T-helper 2 cell (primary cell): Measurements from ENCODE around the gene GATB.
"Not testable (repeated sequence)": the region's sequence is repeated elsewhere in the genome, so short reads cannot be mapped to it uniquely, and the experiment has no call there.

Experiments used
- DNase-seq, 5 experiments: peaks; one replicate each; pipeline versions ENCODE4 v3.0.0 to v3.0.0-alpha.2; 2012 to 2022

GATB gene

DNA sequence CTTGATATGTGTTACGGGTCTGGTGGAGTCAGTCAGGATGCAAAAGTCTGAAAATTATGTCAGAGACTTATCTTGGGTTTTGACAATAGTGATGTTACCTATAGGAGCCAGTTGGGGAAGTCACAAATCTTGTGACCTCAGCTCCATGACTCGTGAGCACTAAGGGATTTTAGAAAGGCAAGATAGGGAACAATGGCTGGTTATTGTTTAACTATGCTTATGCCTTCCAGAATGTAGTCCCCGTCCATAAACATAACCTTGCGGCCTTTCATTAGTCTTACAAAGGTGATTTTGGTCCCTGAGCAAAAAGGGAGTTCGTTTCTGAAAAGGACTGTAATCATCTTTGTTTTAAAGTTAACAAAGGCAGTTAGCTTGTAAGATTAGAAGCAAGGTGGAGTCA lies 23.9 kb upstream of the GATB start:
- no peak for DNase-seq

DNA sequence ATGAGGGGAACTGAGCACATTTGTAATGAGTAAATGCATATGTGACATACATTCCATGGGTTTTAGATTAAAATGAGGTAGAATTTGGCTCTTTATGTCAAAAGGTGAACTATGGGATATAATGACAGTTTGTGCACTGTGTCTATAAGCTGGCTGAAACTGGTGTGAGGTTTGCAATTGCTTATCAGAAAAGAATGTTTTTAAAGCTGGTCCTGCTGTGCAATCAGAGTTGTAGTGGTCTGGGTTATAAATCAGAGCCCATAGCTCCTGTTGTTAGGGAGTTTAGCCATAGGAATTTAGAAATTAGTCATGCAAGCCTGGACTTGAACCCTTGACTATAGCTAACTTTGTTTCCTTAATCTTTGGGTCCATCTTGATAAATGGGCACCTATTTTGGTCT lies 23.1 kb upstream of the GATB start:
- DNase-seq = no peak

DNA sequence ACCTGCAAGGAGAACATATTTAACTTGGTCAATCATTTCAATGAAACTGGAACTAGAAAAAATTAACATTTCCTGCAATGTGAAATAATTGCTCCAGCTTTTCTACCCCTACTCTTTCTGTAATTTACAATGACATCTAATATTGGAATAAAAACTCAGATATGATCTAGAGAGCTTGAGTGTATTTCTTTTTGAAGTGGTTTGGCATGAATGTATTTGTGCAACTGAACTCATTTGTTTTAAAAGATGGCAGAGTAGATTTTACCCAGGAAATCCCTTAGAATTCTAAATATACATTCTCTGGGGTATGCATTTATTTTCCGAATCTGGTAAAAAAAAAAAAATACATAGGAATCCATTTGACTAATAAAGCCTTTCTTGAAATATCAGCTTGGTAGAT lies 21.5 kb upstream of the GATB start:
- DNase-seq = no peak

DNA sequence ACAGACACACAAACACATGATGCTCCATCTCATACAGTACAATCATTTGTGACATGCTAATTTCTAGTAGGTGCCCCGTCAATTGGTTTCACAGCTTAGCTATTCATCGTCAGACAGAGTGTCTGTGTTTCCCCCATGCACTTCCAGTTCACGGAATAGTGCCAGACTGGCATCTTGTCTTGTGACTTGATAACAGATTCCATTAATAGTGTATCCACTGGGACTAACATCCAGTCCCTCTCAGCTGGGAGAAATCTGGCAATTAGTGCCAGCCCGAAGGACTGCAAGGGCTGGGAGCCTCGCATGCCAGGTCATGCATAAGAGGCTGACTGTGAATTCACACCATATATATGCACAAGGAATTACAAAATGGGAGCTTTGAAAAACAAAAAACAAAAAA lies 20.2 kb upstream of the GATB start:
- no peak for DNase-seq

DNA sequence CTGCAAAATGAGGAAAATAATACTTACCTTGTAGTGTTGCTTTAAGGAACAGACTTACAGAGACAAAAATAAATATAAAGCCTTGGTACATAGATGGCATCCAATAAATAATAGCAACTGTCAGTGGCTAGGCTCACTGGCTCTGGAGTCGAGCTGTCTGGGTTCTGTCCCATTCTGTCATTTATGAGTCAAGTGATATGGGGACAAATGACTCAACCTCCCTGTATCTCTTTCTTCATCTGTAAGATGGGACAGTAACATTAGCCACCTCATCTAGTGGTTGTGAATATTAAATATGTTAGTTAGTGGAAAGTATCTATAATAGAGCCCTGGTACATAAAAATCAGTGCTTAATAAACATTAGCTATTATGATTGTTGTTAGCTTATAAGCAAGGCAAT lies 16.7 kb upstream of the GATB start:
- DNase-seq = peak in 1 of 5 experiments; percentile 32

DNA sequence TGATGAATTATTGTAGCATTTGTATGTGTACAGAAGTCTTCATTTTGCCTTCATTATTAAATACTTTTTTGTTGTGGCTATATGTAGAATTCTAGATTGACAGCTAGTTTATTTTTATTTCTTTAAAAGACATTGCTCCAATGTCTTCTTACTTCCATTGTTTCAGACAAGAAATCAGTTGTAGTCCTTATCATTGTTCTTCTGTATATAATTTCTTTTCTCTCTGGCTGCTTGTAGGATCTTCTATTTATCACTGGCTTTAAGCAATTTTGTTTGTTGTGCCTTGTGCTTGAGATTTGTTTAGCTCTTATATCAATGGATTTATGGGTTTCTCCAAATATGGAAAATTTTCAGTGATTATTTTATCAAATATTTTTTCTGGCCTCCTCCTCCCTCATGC lies 13.5 kb upstream of the GATB start:
- DNase-seq = no peak

DNA sequence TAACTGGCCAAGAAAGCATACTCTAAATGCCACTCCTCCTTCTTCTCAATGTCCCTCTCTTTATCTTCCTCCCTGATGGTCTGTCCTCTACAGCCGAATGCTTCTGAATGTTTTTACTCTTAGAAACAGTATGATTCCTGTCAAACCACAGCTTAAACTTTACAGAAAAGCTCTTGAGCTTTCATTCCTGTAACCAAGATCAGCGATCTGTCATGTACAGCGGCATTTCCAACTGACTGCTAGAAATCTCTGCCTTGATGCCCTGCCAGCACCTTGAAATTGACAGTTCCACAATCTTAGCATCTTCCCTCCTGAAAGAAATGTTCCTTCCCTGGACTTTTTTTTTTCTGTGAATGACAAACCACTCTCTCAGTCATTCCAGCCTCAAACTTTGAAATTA lies 11.5 kb upstream of the GATB start:
- no peak for DNase-seq

DNA sequence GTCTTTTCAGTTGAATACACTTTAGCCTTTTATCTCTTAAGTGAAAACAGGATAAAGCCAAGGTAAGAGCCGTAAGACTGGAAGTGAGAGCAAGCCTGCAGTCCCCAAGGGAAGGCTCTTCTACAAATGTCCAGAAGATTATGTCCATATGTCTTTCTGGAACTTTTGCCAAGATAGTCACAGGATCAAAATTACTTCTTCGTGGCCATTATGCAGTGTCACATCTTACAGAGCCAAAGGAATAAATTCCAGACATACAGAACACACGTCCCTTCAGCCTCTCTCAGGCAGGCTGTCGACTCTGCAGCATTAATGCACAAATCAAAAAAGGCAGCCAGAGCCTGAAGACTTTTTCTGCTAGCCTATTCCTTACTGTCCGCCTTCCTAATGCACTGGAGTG lies 10.9 kb upstream of the GATB start:
- DNase-seq = no peak

DNA sequence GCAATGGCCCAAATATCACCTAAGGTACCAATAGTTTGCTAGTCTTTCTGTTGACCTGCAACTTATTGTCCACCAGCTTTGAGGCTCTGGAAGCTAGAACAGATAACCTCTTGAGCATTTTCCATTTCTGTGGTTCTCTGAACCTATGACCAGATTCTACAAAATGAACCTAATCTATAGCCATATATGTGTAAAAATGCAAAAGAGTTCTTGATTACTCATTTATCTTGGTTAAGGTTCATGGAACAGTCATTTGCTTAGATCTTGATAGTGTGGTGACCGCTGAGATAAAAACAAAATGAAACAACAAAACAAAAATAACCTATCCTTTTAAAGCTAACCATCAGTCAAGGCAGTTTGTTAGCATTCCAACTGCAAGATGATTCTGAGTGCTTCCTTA lies 9.3 kb upstream of the GATB start:
- DNase-seq = peak in 1 of 5 experiments; percentile 53

DNA sequence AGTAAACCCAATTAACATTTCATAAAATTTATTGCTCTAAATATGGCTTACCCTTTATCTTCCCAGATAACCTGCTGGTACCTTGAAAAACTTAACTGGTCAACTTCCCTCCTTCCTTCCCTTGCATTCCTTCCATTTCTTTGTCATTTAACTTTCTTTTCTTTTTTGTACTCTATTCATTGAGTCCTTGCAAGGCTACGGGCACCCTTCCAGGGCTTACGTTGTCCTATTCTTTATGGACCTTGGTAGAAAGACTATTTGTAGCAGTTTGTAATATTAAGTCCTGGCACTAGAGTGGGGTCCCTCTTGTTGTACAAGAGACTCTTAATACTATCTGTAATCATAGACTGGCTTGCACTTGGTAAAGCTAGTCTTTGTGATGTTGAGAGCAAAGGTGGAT lies 8.0 kb upstream of the GATB start:
- DNase-seq = no peak

DNA sequence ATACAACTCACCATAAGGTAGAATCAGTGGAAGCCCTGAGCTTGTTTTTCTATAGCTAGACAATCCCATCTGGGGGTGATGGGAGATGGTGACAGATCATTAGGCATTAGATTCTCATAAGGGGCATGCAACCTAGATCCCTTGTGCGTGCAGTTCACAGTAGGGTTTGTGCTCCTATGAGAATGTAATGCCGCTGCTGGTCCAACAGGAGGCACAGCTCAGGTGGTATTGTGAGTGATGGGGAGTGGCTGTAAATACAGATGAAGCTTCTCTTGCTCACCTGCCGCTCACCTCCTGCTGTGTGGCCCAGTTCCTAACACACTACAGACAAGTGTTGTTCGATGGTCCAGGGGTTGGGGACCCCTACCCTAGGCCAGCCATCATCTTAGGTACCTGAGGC lies 5.9 kb upstream of the GATB start:
- peak in 1 of 5 experiments; percentile 18 for DNase-seq

DNA sequence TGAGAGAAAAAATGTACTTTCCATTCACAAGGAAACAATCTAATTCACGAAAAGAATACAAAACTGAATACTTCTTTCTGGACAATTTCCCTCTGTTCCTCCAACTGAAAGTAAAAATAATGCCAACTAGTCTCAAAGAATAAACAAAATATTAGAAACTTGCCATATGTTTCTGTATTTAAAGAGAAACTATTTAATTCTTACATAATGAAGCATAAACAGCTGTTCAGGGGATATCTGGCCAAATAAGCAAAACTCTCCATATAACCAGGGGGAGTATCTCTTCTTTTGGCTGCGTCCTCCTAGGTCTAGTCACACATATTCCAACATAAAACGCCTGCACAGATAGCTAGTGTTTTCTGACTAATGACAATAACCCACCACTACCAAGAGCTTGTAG lies 805 bp downstream of the GATB start:
- DNase-seq = no peak

DNA sequence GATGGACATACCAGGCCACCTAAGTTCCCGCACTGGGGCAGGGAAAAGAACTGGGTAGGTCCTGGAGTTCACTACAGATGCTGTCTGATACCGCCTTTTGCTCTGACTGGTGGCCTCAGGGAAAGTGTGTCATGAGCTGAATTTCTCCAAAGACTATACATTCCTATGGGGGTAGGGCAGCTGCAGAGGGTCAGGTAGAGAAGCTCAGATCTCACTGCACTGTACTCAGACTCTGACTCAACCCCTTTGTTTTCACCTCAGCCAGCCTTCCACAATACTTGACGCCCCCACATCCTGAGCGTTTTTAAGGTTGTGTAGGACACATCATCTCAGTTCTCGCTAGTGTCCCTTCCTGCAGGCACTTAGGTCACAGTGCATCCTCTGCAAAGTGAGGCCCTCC lies 7.8 kb downstream of the GATB start:
- DNase-seq = no peak

DNA sequence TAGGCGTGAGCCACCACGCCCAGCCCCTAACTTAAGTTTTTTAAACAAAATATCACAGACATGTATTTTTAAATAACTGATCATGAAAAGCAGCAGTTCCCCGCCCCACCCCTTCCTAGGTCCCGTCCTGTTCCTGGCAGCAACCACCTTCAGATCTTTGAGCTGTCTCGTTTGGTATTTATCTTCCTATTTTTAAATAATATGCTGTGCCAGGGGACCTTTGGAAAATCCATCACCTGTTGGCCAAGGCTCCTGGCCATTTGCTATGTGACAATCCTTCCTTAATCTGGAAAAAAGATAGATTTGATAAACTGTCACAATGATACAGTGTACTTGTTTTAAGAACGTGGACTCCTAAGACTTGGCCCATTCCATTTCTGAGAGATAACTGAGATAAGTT lies 10.7 kb downstream of the GATB start:
- DNase-seq = no peak

DNA sequence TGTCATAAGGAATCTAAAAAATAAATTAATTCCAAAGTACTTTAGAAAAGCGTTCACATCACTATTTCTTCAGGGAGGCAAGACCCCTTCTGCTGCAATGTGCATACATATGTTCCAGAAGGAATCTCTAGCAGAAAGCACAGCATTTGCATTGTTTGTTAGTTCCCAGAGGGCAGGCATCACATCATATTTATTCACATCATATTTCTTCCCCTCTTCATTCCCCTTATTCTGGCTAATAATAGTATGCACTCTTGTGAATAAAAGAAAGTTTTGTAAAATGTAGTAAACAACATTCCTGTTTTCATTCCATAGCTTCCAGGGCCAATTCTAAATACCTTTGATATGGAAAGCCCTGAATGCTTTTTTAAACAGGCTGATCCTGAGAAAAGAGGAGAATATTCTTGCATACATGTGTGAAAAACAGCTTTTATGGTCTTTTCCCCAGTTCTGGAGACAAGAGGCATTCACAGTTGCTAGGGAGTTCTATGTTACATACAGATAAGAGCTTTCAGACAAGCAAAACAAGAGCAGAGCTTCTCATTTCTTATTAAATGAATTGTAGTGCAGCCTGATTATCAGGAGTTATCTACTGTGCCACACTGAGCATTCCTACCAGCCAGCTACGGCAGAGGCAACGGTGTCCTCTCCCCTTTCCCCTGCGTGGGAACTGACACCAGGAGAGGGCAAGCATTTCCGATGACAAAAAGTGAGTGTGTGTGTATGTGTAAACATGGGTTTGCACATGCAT lies 15.2 kb downstream of the GATB start:
- no peak for DNase-seq

DNA sequence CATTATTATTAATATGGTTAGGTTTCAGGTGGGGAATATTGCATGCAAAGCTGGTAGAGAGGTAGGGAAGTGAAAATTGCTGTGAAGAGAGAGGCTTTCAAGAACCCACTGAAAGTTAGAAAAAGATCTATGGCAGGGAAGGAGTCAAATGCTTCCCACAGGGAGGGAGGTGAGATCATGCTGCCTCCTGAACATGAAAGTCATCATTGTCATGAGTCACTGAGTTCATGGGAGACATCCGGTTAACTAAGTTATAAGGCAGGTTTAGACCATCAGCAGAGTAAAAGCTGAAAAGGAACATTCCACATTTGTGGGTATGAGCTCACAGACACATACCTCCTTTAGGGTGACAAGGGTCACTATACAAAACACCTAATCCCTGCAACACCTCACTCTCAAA lies 16.2 kb downstream of the GATB start:
- DNase-seq = no peak

DNA sequence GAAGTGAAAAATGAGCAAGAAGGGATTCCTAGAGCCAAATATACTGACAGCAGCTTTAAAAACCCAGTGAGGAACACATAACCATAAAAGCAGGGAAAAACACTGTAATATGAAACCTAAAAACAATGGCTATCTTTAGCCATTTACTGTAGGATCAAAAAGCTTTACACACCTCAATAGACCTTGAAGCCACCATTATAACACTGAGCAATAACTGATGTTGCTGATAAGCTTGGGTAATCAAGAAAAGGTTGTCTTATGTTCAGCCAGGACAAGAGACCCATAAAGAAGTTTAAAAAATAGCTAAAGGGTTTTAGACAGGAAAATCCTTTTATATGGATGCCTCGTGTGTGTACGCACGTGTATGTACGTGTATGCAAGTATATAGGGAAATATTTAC lies 16.9 kb downstream of the GATB start:
- DNase-seq = no peak

DNA sequence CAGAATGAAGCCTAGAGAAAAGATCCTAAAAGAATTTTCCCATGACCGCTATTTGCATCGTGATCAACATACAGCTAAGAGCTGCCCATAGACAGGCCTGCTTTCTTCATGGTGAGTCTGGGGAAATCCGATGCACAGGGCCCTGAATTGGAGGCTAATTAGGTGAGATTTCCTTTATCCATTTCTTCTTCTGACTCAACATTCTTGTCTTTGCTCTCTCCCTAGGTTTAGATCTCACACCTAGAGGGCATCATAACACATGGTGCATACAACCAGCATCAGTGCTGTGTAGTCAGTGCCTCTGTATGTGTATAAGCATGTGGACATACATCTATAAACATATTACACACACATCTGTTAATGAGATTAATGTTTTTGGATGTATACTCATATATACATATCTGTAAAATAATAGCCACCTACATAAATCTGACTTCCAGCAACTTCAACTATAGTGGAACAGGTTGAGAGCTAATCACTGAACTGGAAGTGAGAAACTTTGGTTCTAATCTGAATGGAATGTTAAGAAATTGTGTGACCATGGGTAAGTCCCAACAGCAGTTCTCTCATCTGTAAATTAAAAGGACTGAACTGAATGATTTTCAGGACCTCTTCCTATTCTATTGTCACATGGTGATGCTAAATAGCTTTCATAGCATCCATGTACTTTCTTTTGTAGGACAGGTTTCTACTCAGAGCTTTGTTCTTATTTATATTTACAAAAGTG lies 17.5 kb downstream of the GATB start:
- DNase-seq = no peak

DNA sequence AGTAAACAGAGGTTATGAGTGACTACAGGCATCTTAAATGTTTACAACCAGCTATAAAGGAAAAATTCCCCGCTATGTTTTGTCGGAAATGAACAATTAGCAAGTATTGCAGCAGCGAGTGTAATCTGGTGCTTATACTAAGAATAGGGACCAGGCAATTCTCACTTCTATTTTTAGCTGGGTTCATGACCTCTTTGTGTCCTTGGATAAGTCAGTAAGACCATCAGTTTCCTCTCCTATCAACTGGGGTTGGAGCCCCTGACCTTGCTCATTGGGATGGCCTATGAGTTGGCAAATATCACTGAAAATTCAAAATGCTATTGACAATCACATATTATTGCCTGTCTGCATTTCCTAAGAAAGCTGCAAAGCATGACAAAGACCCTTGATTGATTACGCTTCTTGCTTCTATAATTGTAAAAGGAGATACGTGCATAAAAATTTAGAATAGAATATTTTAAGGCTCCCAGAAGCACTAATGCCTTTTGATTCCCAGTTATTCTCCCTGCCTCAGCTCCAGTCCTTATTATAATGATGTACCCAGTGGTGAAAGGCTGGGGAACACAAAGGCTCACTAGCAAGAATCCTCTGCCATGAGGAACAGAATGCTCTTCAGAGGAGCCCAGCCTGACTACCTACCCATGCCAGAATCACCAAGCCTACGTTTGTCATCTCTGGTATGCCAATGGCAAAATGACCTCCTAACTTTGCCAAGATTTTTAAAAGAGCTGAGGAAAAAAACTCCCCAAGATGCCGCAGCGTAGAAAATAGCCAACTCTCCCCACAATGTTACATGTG lies 21.9 kb downstream of the GATB start:
- no peak for DNase-seq

DNA sequence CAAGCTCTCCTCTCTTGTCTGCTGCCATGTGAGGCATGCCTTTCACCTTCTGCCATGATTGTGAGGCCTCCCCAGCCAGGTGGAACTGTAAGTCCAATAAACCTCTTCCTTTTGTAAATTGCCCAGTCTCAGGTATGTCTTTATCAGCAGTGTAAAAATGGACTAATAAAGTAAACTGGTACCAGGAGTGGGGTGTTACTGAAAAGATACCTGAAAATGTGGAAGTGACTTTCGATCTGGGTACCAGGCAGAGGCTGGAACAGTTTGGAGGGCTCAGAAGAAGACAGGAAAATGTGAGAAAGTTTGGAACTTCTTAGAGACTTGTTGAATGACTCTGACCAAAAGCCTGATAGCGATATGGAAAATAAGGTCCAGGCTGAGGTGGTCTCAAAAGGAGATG lies 24.0 kb downstream of the GATB start:
- DNase-seq = not testable (repeated sequence)

DNA sequence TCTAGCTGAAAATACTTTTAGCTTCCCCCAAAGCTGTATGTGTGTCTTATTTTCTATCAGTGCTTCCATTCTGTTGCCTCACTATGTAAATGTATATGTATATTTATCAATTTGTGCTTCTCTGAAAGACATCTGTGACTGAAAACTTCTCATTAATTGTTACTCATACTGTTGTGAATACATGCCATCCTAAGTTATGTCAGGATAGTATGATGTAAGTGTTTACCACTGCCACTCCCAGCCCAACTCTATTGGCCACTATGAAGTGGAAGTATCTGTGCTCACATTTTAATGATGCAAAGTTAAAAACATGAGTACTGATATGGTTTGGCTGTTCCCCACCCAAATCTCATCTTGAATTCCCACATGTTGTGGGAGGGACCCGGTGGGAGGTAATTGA lies 24.4 kb downstream of the GATB start:
- no peak for DNase-seq

DNA sequence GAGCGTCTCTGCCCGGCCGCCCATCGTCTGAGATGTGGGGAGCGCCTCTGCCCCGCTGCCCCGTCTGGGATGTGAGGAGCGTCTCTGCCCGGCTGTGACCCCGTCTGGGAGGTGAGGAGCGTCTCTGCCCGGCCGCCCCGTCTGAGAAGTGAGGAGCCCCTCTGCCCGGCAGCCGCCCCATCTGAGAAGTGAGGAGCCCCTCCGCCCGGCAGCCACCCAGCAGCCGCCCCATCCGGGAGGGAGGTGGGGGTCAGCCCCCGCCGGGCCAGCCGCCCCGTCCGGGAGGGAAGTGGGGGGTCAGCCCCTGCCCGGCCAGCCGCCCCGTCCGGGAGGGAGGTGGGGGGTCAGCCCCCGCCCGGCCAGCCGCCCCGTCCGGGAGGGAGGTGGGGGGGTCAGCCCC lies 29.1 kb downstream of the GATB start:
- not testable (repeated sequence) for DNase-seq

DNA sequence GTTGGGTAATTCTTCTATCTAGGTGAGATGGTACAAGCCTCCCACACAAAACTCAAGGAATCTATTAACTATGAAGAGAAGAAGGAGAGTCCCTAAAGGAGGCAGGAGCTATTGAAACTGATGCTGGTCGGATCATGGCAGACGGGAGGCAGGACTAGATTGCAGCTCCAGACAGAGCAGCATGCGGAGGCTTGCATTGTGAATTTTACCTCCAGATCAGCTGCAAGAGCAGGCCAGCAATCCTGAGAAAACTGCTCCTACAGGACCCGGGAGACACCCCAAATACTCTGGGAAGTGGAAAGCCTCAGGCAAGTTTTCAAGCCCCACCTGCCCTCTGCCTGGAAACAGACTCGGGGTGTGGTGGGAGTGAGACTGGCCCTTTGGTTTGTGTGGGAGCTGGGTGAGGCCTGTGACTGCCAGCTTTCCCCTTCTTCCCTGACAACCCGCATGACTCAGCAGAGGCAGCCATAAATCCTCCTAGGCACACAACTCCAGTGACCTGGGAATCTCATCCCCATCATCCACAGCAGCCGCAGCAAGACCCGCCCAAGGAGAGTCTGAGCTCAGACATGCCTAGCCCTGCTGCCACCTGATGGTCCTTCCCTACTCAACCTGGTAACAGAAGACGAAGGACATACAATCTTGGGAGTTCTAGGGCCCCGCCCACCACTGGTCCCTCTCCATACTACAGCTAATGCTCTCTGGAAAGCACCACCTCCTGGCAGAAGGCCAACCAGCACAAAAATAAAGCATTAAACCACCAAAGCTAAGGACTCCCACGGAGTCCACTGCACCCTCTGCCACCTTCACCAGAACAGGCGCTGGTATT lies 30.9 kb downstream of the GATB start:
- DNase-seq = no peak
